ENCODE measurements around the gene PXDN. TPM values are rescaled to one million over a fixed set of nuclear protein-coding genes. Genes with fewer than 3 reads are reported as not detected.

The PXDN gene
- total and polyA plus RNA-seq, 9 of the 15 experiments (the other 6 are each of a cell fraction or from before 2014, with no cell fraction given), result 0.49 TPM; not detected in 8

- in situ Hi-C loops (cut with MboI) (no loop called here), intact Hi-C loops (cut with micrococcal nuclease) (no loop called here)
- Histone ChIP-seq H2AFZ (ENCODE audit: low read depth, low read length) (no peak overlapping the region), H3K9ac (ENCODE audit: insufficient read depth in 1 of 2, low read depth in 2 of 2, low read length in 2 of 2) (no peak overlapping the region), H3K79me2 (ENCODE audit: control insufficient read depth, insufficient read depth, low read length) (no peaks in the 10 kb centered on the region), H3K27ac (ENCODE audit: extremely low read depth, low read depth, low read length) (no peak overlapping the region), H3K27me3 (ENCODE audit: control insufficient read depth in 2 of 2, insufficient read depth in 2 of 2, low read length in 2 of 2) (peaks cover 11 to 56% of the 10 kb centered on the region in 2 experiments; a peak in 3 of 5 replicates), H4K20me1 (replicated peaks; ENCODE audit: control insufficient read depth, insufficient read depth, low read length) (0 out of 2 replicates have a peak, but pooled peaks cover 3% of the 10 kb centered on the region), H3K36me3 (ENCODE audit: control insufficient read depth, insufficient read depth, low read length) (no peaks in the 10 kb centered on the region), H3K9me3 (replicated peaks; ENCODE audit: control insufficient read depth, insufficient read depth, low read depth, low read length) (no peaks in the 10 kb centered on the region), H3K9me1 (ENCODE audit: control insufficient read depth, insufficient read depth, low read length) (no peaks in the 10 kb centered on the region), H3K4me2 (ENCODE audit: insufficient read depth, low read length) (no peak overlapping the region), H3K4me3 (no peak overlapping the region), H3K4me1 (replicated peaks in 1 of 2; ENCODE audit: control insufficient read depth in 2 of 2, insufficient read depth in 2 of 2, low read length in 2 of 2) (peaks cover 0 to 4% of the 10 kb centered on the region in 2 experiments; a peak in 1 of 5 replicates)
- no peak for ATAC-seq
- DNase-seq (ENCODE audit: extremely low read depth in 1 of 4, low spot score in 3 of 4), result no peak
- BruUV-seq (replicated peaks), result no TSS peak
- ChIA-PET POLR2A (no interaction called here), CTCF (ENCODE audit: low intra/inter-chr PET ratio) (no interaction called here)
- 4% methylated on average over 11 of the region's 12 CpGs for WGBS (ENCODE audit: insufficient coverage, low coverage, missing lambda C conversion rate)
- TF ChIP-seq ZKSCAN1 (IDR thresholded peaks at IDR 0.05; ENCODE audit: low read depth, low read length) (no peak), CBFA2T3 (IDR thresholded peaks at IDR 0.05) (no peak), CHAMP1 (IDR thresholded peaks at IDR 0.05) (no peak), IRF1 (CRISPR knock-in tag; IDR thresholded peaks at IDR 0.05; ENCODE audit: borderline replicate concordance) (no peak), RUNX1 (IDR thresholded peaks at IDR 0.05; ENCODE audit: low read depth) (no peak), SRSF1 (IDR thresholded peaks at IDR 0.05; ENCODE audit: low read depth, low read length) (no peak), ATF2 (CRISPR knock-in tag; IDR thresholded peaks at IDR 0.05) (no peak), E2F6 (IDR thresholded peaks at IDR 0.05; ENCODE audit: borderline replicate concordance in 1 of 2, extremely low read depth in 1 of 2, insufficient read depth in 1 of 2, insufficient read length in 1 of 2, low read depth in 1 of 2, low read length in 1 of 2, poor library complexity in 1 of 2, severe bottlenecking in 1 of 2) (no peak), KDM4B (IDR thresholded peaks at IDR 0.05; ENCODE audit: borderline replicate concordance in 2 of 2, low read depth in 1 of 2) (no peak), RBM39 (optimal IDR thresholded peaks at IDR 0.05; ENCODE audit: low read depth, low read length) (no peak), SRF (CRISPR knock-in tag; IDR thresholded peaks at IDR 0.05) (no peak), KAT7 (CRISPR knock-in tag; IDR thresholded peaks at IDR 0.05; ENCODE audit: borderline replicate concordance) (no peak)
- FAIRE-seq, result no peak
Observed at GRCh38 chr2:1634681-1635341, 109.5 kb downstream of the PXDN start.

Measured in K562 (cell line).